HG02973 (cell line): ENCODE results near the gene WDPCP.
"Not testable (repeated sequence)": the region's sequence is repeated elsewhere in the genome, so short reads cannot be mapped to it uniquely, and the experiment has no call there.

Experiments used
- ATAC-seq: cut with Tn5 transposase; IDR thresholded peaks from one replicate; pipeline ENCODE4 v1.9.1; 2021; ENCODE audit warnings: moderate library complexity; ENCODE audit not compliant: unreplicated experiment

The WDPCP gene

GRCh38 chr2:63465633-63466032 lies 122.6 kb downstream of the WDPCP start:
- ATAC-seq = no peak

- ATAC-seq = no peak
Observed at GRCh38 chr2:63463142-63463541, 125.1 kb downstream of the WDPCP start.

GRCh38 chr2:63446658-63447057 lies 141.6 kb downstream of the WDPCP start:
- no peak for ATAC-seq

- ATAC-seq = no peak
Observed at GRCh38 chr2:63444565-63445288, 143.6 kb downstream of the WDPCP start.

- no peak for ATAC-seq
Observed at GRCh38 chr2:63440612-63441011, 147.7 kb downstream of the WDPCP start.

- ATAC-seq = no peak
Observed at GRCh38 chr2:63438181-63438580, 150.1 kb downstream of the WDPCP start.

GRCh38 chr2:63436488-63436887 lies 151.8 kb downstream of the WDPCP start:
- ATAC-seq = no peak

- no peak for ATAC-seq
Observed at GRCh38 chr2:63435070-63435469, 153.2 kb downstream of the WDPCP start.

- ATAC-seq = no peak
Observed at GRCh38 chr2:63434024-63435001, 154.0 kb downstream of the WDPCP start.

GRCh38 chr2:63432373-63432772 lies 155.9 kb downstream of the WDPCP start:
- ATAC-seq = no peak

GRCh38 chr2:63425606-63426005 lies 162.7 kb downstream of the WDPCP start:
- no peak for ATAC-seq

- no peak for ATAC-seq
Observed at GRCh38 chr2:63425079-63425416, 163.2 kb downstream of the WDPCP start.

- ATAC-seq = peak; percentile 86
Observed at GRCh38 chr2:63424329-63425078, 163.8 kb downstream of the WDPCP start.

GRCh38 chr2:63422556-63422955 lies 165.7 kb downstream of the WDPCP start:
- ATAC-seq = no peak

GRCh38 chr2:63408530-63408929 lies 179.7 kb downstream of the WDPCP start:
- no peak for ATAC-seq

- ATAC-seq = no peak
Observed at GRCh38 chr2:63406641-63407040, 181.6 kb downstream of the WDPCP start.

GRCh38 chr2:63403820-63404219 lies 184.5 kb downstream of the WDPCP start:
- no peak for ATAC-seq

- not testable (repeated sequence) for ATAC-seq
Observed at GRCh38 chr2:63402889-63403288, 185.4 kb downstream of the WDPCP start.

- ATAC-seq = no peak
Observed at GRCh38 chr2:63399156-63399555, 189.1 kb downstream of the WDPCP start.

GRCh38 chr2:63379451-63379850 lies 208.8 kb downstream of the WDPCP start:
- no peak for ATAC-seq

- no peak for ATAC-seq
Observed at GRCh38 chr2:63378589-63378988, 209.7 kb downstream of the WDPCP start.
